ENCODE data around the gene ARHGAP1. TPM values are rescaled to one million over a fixed set of nuclear protein-coding genes. Genes with fewer than 3 reads are reported as not detected.

ARHGAP1 gene
- total RNA-seq, 1 donor from 2014 or later, result 98.1 TPM

DNA sequence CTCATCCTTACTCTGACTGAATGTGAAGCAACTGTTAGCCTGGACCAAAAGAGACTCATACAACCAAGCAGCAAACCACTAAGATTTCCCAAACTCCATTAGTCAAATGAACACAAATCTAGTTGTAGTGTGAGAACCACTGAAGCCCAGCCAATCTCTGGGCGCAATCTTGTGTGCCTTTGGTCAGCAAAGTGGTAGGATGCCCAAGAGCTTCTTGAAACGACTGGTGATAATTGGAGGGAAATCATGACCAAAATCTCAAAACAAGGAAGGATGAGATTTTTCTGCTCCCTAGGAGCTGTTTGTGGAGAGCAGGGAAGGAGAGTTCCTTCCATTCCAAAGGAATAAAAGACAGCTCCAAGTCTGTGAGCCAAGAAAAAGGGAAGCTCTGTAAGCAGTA is 42.6 kb upstream of the ARHGAP1 start:
- Mint-ChIP-seq H3K4me3 (ENCODE audit: unreplicated experiment) (no peak overlapping the region), H3K4me1 (ENCODE audit: unreplicated experiment) (peaks cover 4% of the 10 kb centered on the region), H3K27me3 (ENCODE audit: unreplicated experiment) (no peaks in the 10 kb centered on the region), H3K36me3 (ENCODE audit: unreplicated experiment) (peaks cover 47% of the 10 kb centered on the region), H3K9me3 (ENCODE audit: unreplicated experiment) (no peaks in the 10 kb centered on the region), H3K27ac (ENCODE audit: unreplicated experiment) (peak overlapping the region; percentile 13)
- no peak for DNase-seq (ENCODE audit: extremely low spot score, unreplicated experiment)
- no peak for TF ChIP-seq CTCF (IDR thresholded peaks at IDR 0.05)

GRCh38 chr11:46741600-46742484 is 41.4 kb upstream of the ARHGAP1 start:
- no peaks in the 10 kb centered on the region for H3K9me3 Mint-ChIP-seq (ENCODE audit: unreplicated experiment)
- peaks cover 45% of the 10 kb centered on the region for H3K36me3 Mint-ChIP-seq (ENCODE audit: unreplicated experiment)
- no peak for TF ChIP-seq CTCF (IDR thresholded peaks at IDR 0.05)
- no peak overlapping the region for H3K4me3 Mint-ChIP-seq (ENCODE audit: unreplicated experiment)
- H3K27ac Mint-ChIP-seq (ENCODE audit: unreplicated experiment), result peak overlapping the region; percentile 65
- DNase-seq (ENCODE audit: extremely low spot score, unreplicated experiment), result no peak
- H3K4me1 Mint-ChIP-seq (ENCODE audit: unreplicated experiment), result peaks cover 7% of the 10 kb centered on the region
- no peaks in the 10 kb centered on the region for H3K27me3 Mint-ChIP-seq (ENCODE audit: unreplicated experiment)

- no peak for DNase-seq (ENCODE audit: extremely low spot score, unreplicated experiment)
- no peak overlapping the region for H3K27ac Mint-ChIP-seq (ENCODE audit: unreplicated experiment)
- no peak for TF ChIP-seq CTCF (IDR thresholded peaks at IDR 0.05)
- H3K4me3 Mint-ChIP-seq (ENCODE audit: unreplicated experiment), result no peak overlapping the region
- H3K9me3 Mint-ChIP-seq (ENCODE audit: unreplicated experiment), result no peaks in the 10 kb centered on the region
- H3K36me3 Mint-ChIP-seq (ENCODE audit: unreplicated experiment), result peaks cover 28% of the 10 kb centered on the region
- peaks cover 13% of the 10 kb centered on the region for H3K4me1 Mint-ChIP-seq (ENCODE audit: unreplicated experiment)
- no peaks in the 10 kb centered on the region for H3K27me3 Mint-ChIP-seq (ENCODE audit: unreplicated experiment)
Observed at GRCh38 chr11:46738887-46739286, 38.5 kb upstream of the ARHGAP1 start.

- peaks cover 21% of the 10 kb centered on the region for H3K36me3 Mint-ChIP-seq (ENCODE audit: unreplicated experiment)
- H3K9me3 Mint-ChIP-seq (ENCODE audit: unreplicated experiment), result no peaks in the 10 kb centered on the region
- H3K4me3 Mint-ChIP-seq (ENCODE audit: unreplicated experiment), result no peak overlapping the region
- H3K4me1 Mint-ChIP-seq (ENCODE audit: unreplicated experiment), result peaks cover 12% of the 10 kb centered on the region
- no peak for TF ChIP-seq CTCF (IDR thresholded peaks at IDR 0.05)
- no peaks in the 10 kb centered on the region for H3K27me3 Mint-ChIP-seq (ENCODE audit: unreplicated experiment)
- peak overlapping the region; percentile 80 for H3K27ac Mint-ChIP-seq (ENCODE audit: unreplicated experiment)
- no peak for DNase-seq (ENCODE audit: extremely low spot score, unreplicated experiment)
Observed at GRCh38 chr11:46737699-46738098, 37.3 kb upstream of the ARHGAP1 start.

DNA sequence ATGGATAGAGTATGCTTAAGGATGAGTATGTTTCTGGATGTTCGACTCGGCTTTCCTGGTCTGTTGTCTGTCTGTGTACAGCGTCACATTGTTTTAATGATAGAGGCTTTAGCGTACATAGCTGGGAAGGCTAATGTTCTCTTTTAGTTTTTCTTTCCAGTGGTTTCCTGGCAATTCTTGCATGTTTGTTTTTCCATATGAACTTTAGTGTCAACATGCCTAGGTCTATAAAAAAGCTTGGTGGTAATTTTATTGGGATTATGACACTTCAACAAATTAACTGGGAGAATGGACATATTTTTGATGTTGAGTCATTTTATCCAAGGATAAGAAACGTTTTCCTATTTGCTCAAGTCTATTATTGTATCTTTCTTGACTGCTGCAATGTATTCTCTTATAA is 36.2 kb upstream of the ARHGAP1 start:
- Mint-ChIP-seq H3K36me3 (ENCODE audit: unreplicated experiment) (peaks cover 16% of the 10 kb centered on the region), H3K4me3 (ENCODE audit: unreplicated experiment) (no peak overlapping the region), H3K27me3 (ENCODE audit: unreplicated experiment) (no peaks in the 10 kb centered on the region), H3K27ac (ENCODE audit: unreplicated experiment) (peak overlapping the region; percentile 80), H3K9me3 (ENCODE audit: unreplicated experiment) (no peaks in the 10 kb centered on the region), H3K4me1 (ENCODE audit: unreplicated experiment) (peaks cover 10% of the 10 kb centered on the region)
- no peak for TF ChIP-seq CTCF (IDR thresholded peaks at IDR 0.05)
- no peak for DNase-seq (ENCODE audit: extremely low spot score, unreplicated experiment)

Measured in osteocyte (in vitro differentiated cells).